Neutrophil (primary cell): ENCODE results near the gene SLC44A3.

ENCODE experiments used
- H3K27ac ChIP-seq: fragments of 200-600 bp; sonication (generic); 2 replicates; pipeline ENCODE4 v1.5.1; 2016; ENCODE audit warnings: mild to moderate bottlenecking, moderate library complexity
- H3K27me3 ChIP-seq: fragments of 200-600 bp; sonication (generic); 2 replicates; pipeline ENCODE4 v1.6.0; 2016; ENCODE audit warnings: mild to moderate bottlenecking
- H3K36me3 ChIP-seq: fragments of 200-600 bp; sonication (generic); 2 replicates; pipeline ENCODE4 v1.5.1; 2017
- H3K4me1 ChIP-seq, 2 experiments: fragments of 200-600 bp in 1 of 2; sonication (generic) in 1 of 2; 1 replicate in 1 of 2; 2 replicates in 1 of 2; pipeline versions ENCODE4 v1.5.1 to v1.6.1; 2013 to 2016; ENCODE audit warnings: low read depth in 1 of 2, low read length in 1 of 2, mild to moderate bottlenecking in 1 of 2, moderate library complexity in 1 of 2; ENCODE audit not compliant: control insufficient read depth in 1 of 2, insufficient read depth in 1 of 2
- H3K4me3 ChIP-seq, 2 experiments: fragments of 200-600 bp in 1 of 2; sonication (generic) in 1 of 2; 1 replicate in 1 of 2; 2 replicates in 1 of 2; pipeline ENCODE4 v1.5.1; 2013 to 2016; ENCODE audit warnings: low read depth in 1 of 2, low read length in 1 of 2, mild to moderate bottlenecking in 1 of 2, moderate library complexity in 1 of 2
- H3K9me3 ChIP-seq: fragments of 200-600 bp; sonication (generic); 2 replicates; pipeline ENCODE4 v1.5.1; 2016
- TF ChIP-seq, protein P1 (sequence below): fragments of 200-600 bp; sonication (generic); IDR thresholded peaks from 2 replicates; pipeline ENCODE4 v1.5.1; 2016; ENCODE audit warnings: antibody characterized with exemption

The SLC44A3 gene

DNA sequence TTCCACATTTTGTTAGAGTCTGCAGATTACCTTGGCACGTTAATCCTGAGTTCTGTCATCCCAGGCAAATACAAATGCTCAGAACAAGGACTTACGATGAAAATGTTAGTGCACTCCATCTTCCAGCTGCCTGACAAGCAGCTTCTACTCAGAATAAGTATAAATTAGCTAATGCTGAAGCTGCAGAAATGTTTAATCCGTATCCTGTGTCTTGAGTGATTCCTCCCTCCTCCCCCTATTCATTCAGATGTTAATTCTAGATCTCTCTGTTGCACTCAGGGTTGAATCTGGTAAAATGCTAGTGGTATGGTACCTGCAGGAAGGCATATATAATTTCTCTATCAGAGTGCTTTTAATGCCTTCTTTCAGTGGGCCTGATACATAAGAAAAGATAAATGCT lies 66.9 kb downstream of the SLC44A3 start:
- Histone ChIP-seq H3K9me3 (no peaks in the 10 kb centered on the region), H3K4me1 (no peaks in the 10 kb centered on the region), H3K4me3 (no peak overlapping the region), H3K36me3 (no peaks in the 10 kb centered on the region), H3K27me3 (no peaks in the 10 kb centered on the region), H3K27ac (no peak overlapping the region)
- TF ChIP-seq, protein P1, sequence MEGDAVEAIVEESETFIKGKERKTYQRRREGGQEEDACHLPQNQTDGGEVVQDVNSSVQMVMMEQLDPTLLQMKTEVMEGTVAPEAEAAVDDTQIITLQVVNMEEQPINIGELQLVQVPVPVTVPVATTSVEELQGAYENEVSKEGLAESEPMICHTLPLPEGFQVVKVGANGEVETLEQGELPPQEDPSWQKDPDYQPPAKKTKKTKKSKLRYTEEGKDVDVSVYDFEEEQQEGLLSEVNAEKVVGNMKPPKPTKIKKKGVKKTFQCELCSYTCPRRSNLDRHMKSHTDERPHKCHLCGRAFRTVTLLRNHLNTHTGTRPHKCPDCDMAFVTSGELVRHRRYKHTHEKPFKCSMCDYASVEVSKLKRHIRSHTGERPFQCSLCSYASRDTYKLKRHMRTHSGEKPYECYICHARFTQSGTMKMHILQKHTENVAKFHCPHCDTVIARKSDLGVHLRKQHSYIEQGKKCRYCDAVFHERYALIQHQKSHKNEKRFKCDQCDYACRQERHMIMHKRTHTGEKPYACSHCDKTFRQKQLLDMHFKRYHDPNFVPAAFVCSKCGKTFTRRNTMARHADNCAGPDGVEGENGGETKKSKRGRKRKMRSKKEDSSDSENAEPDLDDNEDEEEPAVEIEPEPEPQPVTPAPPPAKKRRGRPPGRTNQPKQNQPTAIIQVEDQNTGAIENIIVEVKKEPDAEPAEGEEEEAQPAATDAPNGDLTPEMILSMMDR = no peak

DNA sequence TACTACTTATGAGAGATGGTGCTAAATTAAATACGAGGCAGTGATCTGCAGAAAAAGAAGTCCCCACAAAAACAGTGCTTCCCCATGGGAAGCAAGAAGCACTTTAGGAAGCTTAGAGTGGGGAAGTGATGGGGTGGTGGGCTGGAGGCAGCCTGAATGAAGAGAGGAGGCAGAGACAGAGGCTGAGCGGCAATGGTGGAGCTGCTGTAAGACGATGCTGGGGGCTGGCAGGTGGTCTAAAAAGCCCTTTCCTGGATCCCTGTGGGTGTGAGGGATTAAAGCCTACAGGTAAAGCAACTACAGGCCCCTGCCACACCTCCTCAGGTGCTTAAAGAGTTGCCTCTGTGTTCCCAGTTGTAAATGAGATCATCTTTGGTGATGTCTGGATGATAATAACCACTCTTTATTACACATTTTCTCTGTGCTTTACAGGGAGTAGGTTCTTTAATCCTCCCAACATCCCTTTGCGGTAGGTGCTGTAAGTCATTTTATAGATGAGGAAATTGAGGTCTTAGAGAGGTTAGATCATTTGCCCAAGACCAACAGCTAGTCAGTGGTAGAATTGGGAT lies 67.5 kb downstream of the SLC44A3 start:
- no peaks in the 10 kb centered on the region for H3K36me3 ChIP-seq
- TF ChIP-seq, protein P1 = no peak
- H3K4me3 ChIP-seq = no peak overlapping the region
- no peaks in the 10 kb centered on the region for H3K27me3 ChIP-seq
- no peaks in the 10 kb centered on the region for H3K9me3 ChIP-seq
- H3K4me1 ChIP-seq = no peaks in the 10 kb centered on the region
- H3K27ac ChIP-seq = no peak overlapping the region

DNA sequence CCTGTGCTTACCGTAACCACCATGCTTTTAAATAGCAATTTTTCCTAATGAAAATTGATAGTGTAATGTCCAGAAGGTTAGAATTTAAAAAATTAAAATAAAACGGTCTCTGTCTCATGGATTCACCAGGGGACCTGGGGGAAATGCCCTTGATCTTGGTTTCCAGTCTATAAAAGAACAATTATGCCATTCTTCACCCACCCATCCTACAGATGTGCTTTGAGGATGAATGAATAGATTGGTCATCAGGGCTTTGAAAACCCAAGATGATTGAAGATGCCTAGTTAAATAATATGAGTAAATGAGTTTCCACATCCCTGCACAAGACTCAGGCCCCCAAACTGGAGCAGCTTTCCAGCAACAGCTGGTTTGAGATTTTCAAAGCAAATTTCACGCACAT lies 68.0 kb downstream of the SLC44A3 start:
- H3K4me3 ChIP-seq = no peak overlapping the region
- no peaks in the 10 kb centered on the region for H3K4me1 ChIP-seq
- TF ChIP-seq, protein P1 = no peak
- H3K9me3 ChIP-seq = no peaks in the 10 kb centered on the region
- no peaks in the 10 kb centered on the region for H3K36me3 ChIP-seq
- H3K27ac ChIP-seq = no peak overlapping the region
- no peaks in the 10 kb centered on the region for H3K27me3 ChIP-seq

- H3K27me3 ChIP-seq = no peaks in the 10 kb centered on the region
- TF ChIP-seq, protein P1 = no peak
- H3K27ac ChIP-seq = no peak overlapping the region
- H3K4me3 ChIP-seq = no peak overlapping the region
- no peaks in the 10 kb centered on the region for H3K9me3 ChIP-seq
- no peaks in the 10 kb centered on the region for H3K4me1 ChIP-seq
- H3K36me3 ChIP-seq = no peaks in the 10 kb centered on the region
Observed at GRCh38 chr1:94892604-94893254, 72.6 kb downstream of the SLC44A3 start.

DNA sequence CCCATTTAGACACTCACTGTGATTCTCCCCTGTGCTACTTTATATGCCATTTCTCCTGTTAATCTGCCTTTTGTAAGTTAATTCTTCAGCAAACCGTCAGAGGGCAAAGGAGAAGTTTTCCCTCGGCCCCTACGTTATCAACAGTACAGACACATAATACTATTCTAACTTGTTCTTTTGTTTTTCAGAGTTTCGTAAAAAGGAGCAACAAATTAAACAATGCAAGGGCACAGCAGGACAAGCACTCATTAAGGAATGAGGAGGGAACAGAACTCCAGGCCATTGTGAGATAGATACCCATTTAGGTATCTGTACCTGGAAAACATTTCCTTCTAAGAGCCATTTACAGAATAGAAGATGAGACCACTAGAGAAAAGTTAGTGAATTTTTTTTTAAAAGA lies 74.5 kb downstream of the SLC44A3 start:
- Histone ChIP-seq H3K27ac (no peak overlapping the region), H3K27me3 (no peaks in the 10 kb centered on the region), H3K4me3 (no peak overlapping the region), H3K4me1 (no peaks in the 10 kb centered on the region), H3K9me3 (no peaks in the 10 kb centered on the region), H3K36me3 (no peaks in the 10 kb centered on the region)
- TF ChIP-seq, protein P1 = no peak
